ENCODE results near the gene DNAI1. TPM values are rescaled to one million over a fixed set of nuclear protein-coding genes. Genes with fewer than 3 reads are reported as not detected.
A peak's percentile ranks its signal among the peaks of the same experiment; 100 is the strongest.

DNAI1 gene
- total RNA-seq, 2 donors from 2014 or later: 5.6 TPM; not detected in 1

- H3K4me3 ChIP-seq: no peak overlapping the region
- DNase-seq (ENCODE audit: low spot score): no peak
- 93% methylated on average over 3 of the region's 3 CpGs for WGBS
- TF ChIP-seq POLR2A (IDR thresholded peaks at IDR 0.05): no peak
- H3K9me3 ChIP-seq: no peaks in the 10 kb centered on the region
- H3K27me3 ChIP-seq (replicated peaks; ENCODE audit: insufficient read depth): no peaks in the 10 kb centered on the region
- peaks cover 14% of the 10 kb centered on the region for H3K4me1 ChIP-seq (replicated peaks)
- H3K27ac ChIP-seq: no peak overlapping the region
- no peaks in the 10 kb centered on the region for H3K36me3 ChIP-seq
- intact Hi-C loops (cut with DNase I): no loop called here
Measured at GRCh38 chr9:34508463-34508862, 49.9 kb downstream of the DNAI1 start.

- H3K4me1 ChIP-seq (replicated peaks): peaks cover 15% of the 10 kb centered on the region
- H3K27me3 ChIP-seq (replicated peaks; ENCODE audit: insufficient read depth): no peaks in the 10 kb centered on the region
- H3K27ac ChIP-seq: no peak overlapping the region
- H3K9me3 ChIP-seq: no peaks in the 10 kb centered on the region
- no peak for DNase-seq (ENCODE audit: low spot score)
- no peak overlapping the region for H3K4me3 ChIP-seq
- H3K36me3 ChIP-seq: no peaks in the 10 kb centered on the region
- WGBS: 96% methylated on average over 3 of the region's 3 CpGs
- no peak for TF ChIP-seq CTCF (IDR thresholded peaks at IDR 0.05)
- no peak for TF ChIP-seq POLR2AphosphoS5 (IDR thresholded peaks at IDR 0.05)
- no peak for TF ChIP-seq POLR2A (IDR thresholded peaks at IDR 0.05)
- intact Hi-C loops (cut with DNase I): no loop called here
Measured at GRCh38 chr9:34508951-34509350, 50.3 kb downstream of the DNAI1 start.

GRCh38 chr9:34510497-34511468, 52.2 kb downstream of the DNAI1 start:
- intact Hi-C loops (cut with DNase I): no loop called here
- Histone ChIP-seq H3K9me3 (no peaks in the 10 kb centered on the region), H3K36me3 (no peaks in the 10 kb centered on the region), H3K27me3 (replicated peaks; ENCODE audit: insufficient read depth) (no peaks in the 10 kb centered on the region), H3K4me3 (no peak overlapping the region), H3K4me1 (replicated peaks) (peaks cover 15% of the 10 kb centered on the region), H3K27ac (no peak overlapping the region)
- WGBS: 75% methylated on average over 13 of the region's 13 CpGs
- no peak for TF ChIP-seq CTCF (IDR thresholded peaks at IDR 0.05)
- no peak for TF ChIP-seq POLR2AphosphoS5 (IDR thresholded peaks at IDR 0.05)
- no peak for TF ChIP-seq POLR2A (IDR thresholded peaks at IDR 0.05)
- no peak for DNase-seq (ENCODE audit: low spot score)

- Histone ChIP-seq H3K4me1 (replicated peaks) (peaks cover 15% of the 10 kb centered on the region), H3K27ac (peak overlapping the region; percentile 42), H3K27me3 (replicated peaks; ENCODE audit: insufficient read depth) (no peaks in the 10 kb centered on the region), H3K9me3 (no peaks in the 10 kb centered on the region), H3K4me3 (no peak overlapping the region), H3K36me3 (no peaks in the 10 kb centered on the region)
- intact Hi-C loops (cut with DNase I): no loop called here
- peak; percentile 14 for DNase-seq (ENCODE audit: low spot score)
- 62% methylated on average over 9 of the region's 9 CpGs for WGBS
- TF ChIP-seq POLR2A (IDR thresholded peaks at IDR 0.05) (no peak), POLR2AphosphoS5 (IDR thresholded peaks at IDR 0.05) (no peak), CTCF (IDR thresholded peaks at IDR 0.05) (no peak)
Measured at GRCh38 chr9:34512131-34513078, 53.8 kb downstream of the DNAI1 start.

- intact Hi-C loops (cut with DNase I): no loop called here
- no peak for DNase-seq (ENCODE audit: low spot score)
- WGBS: 77% methylated on average over 2 of the region's 2 CpGs
- TF ChIP-seq POLR2AphosphoS5 (IDR thresholded peaks at IDR 0.05): no peak
- TF ChIP-seq CTCF (IDR thresholded peaks at IDR 0.05): no peak
- TF ChIP-seq POLR2A (IDR thresholded peaks at IDR 0.05): no peak
- Histone ChIP-seq H3K27ac (no peak overlapping the region), H3K4me3 (no peak overlapping the region), H3K27me3 (replicated peaks; ENCODE audit: insufficient read depth) (no peaks in the 10 kb centered on the region), H3K36me3 (no peaks in the 10 kb centered on the region), H3K4me1 (replicated peaks) (peaks cover 15% of the 10 kb centered on the region), H3K9me3 (no peaks in the 10 kb centered on the region)
Measured at GRCh38 chr9:34513567-34514214, 55.1 kb downstream of the DNAI1 start.

Measured in prostate gland (tissue), 2 donors.